Measurements from ENCODE around the gene MDM1. TPM values are rescaled to one million over a fixed set of nuclear protein-coding genes. Genes with fewer than 3 reads are reported as not detected.

The MDM1 gene
- total and polyA plus RNA-seq, 8 donors: 9.3 to 47.5 (median 41.5) TPM

DNA sequence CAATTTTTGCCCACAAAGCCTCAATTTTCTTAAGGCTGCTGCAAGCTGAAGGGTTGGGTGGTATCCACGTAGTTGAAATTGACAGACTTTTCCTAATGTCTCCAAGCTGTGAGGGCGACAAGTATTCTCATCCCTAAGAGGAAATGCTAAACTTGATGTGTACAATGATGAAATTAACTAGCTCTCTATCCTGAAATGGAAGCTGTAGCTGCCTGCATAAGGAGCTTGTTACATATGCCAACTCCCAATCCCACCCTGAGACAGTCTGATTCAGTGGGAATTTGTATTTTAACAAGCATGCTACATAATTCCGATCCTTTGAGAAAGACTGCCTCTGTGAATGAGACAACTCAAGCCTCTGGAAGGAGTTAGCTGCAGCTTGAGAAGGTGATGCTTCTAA is 45.7 kb upstream of the MDM1 start:
- no peak for TF ChIP-seq CTCF (IDR thresholded peaks at IDR 0.05)
- no peaks in the 10 kb centered on the region for H3K9me3 ChIP-seq
- ATAC-seq (no peak), DNase-seq (no peak)
- H3K27me3 ChIP-seq: no peaks in the 10 kb centered on the region
- no peak overlapping the region for H3K4me3 ChIP-seq
- H3K36me3 ChIP-seq: no peaks in the 10 kb centered on the region
- intact Hi-C loops (cut with DNase I): no loop called here
- H3K4me1 ChIP-seq: peaks cover 4 to 54% of the 10 kb centered on the region in 2 donors
- peak overlapping the region in 1 of 2 donors; percentile 58 for H3K27ac ChIP-seq

DNA sequence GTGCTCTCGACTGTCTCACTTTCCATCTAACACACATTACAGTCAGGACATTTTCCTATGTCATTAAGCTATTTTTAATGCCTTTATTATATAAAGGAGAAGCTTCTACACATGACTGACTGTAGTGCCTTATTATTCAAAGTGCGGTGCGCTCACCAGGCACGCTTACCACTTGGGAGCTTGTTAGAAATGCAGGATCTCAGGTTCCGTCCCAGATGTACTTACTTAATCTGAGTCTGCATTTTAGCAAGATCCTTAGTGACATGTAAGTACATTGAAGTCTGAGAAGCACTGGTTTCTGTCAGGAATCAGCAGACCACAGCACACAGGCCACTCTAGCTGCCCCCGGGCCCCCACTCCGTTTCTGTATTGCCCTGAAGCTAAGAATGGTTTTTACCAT is 44.7 kb upstream of the MDM1 start:
- H3K4me1 ChIP-seq: peaks cover 4 to 61% of the 10 kb centered on the region in 2 donors
- no peak overlapping the region for H3K27ac ChIP-seq
- DNase-seq (no peak), ATAC-seq (no peak)
- no peaks in the 10 kb centered on the region for H3K9me3 ChIP-seq
- no peak for TF ChIP-seq CTCF (IDR thresholded peaks at IDR 0.05)
- intact Hi-C loops (cut with DNase I): no loop called here
- H3K4me3 ChIP-seq: no peak overlapping the region
- H3K27me3 ChIP-seq: no peaks in the 10 kb centered on the region
- H3K36me3 ChIP-seq: no peaks in the 10 kb centered on the region

DNA sequence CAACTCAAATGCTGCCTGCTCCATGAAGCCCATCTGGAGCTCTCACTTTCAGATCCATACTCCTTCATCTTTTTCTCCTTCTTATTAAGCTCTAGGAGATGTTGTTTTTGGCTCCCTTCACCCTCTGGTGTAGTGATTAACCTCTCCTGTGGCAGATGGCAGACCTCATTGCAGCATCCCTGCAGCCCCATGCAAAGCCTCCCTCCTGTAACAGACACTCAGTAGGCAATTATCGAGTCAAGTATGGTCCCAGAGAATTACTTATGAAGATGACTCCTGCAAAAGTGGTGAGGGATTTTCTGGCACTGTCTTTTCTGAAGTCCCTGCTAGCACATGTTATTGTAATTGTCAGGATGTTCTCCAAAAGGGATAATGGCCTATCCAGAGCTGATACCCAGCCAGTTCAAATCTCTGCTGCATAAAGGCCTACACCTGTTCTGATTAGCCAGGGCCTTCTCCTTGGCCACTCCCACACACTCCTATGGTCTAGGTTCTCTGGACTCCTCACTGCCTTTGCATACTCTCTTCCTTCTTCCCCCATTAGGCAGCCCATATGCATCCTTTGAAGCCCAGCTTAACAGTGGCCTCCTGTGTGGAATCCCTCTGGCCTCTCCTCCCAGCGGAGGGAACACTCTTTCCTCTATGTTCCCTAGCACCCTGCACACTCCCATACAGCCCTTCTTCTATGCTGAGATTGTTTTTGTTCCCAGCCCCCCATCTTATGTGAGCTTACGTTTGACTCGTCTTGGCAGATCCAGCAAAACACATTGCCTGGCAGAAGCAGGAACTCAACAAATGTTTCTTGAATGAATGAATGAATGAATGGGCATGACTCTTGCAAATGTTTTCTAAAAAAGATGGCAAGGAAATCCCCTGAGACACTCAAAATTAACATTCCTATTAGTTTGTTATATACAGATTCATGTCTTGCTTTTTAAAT is 43.9 kb upstream of the MDM1 start:
- no peaks in the 10 kb centered on the region for H3K9me3 ChIP-seq
- H3K36me3 ChIP-seq: no peaks in the 10 kb centered on the region
- no peak overlapping the region for H3K27ac ChIP-seq
- no peak overlapping the region for H3K4me3 ChIP-seq
- DNase-seq: no peak
- no peak for TF ChIP-seq CTCF (IDR thresholded peaks at IDR 0.05)
- no peaks in the 10 kb centered on the region for H3K27me3 ChIP-seq
- intact Hi-C loops (cut with DNase I): no loop called here
- peaks cover 4 to 64% of the 10 kb centered on the region in 2 donors for H3K4me1 ChIP-seq
- no peak for ATAC-seq

DNA sequence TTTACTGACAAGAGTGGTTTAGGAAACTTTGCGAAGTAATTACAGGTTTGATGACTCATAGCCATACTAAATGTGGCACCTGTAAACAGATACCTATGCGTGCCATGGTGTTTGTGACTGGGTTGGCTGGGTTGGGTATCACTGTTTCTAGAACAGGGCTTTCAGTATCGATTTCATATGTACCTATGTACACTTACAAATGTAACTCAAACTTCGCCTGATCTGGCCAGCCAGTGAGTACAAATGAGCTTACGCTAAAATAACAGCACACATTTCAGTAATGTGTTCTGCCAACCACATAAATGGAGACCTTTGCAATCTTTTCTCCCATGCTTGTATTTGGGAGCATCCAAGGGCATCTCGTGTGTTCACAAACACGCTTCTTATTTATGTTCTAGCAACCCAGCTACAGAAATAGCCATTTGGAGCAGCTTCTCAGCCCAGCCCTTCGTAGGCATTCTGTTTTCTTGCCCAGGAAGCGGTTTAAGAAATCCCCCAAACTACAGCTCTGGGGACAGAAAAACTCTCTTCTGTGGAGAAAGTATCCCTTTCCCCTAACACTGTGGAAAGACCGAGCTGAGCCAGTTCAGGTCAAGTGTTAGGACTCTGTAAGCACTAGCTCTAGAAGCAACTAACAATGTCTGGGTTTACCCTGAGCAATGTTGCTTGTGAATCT is 42.3 kb upstream of the MDM1 start:
- H3K4me1 ChIP-seq: peaks cover 0 to 58% of the 10 kb centered on the region in 2 donors
- H3K27me3 ChIP-seq: no peaks in the 10 kb centered on the region
- H3K27ac ChIP-seq: peak overlapping the region in 1 of 2 donors; percentile 13
- no peaks in the 10 kb centered on the region for H3K36me3 ChIP-seq
- H3K9me3 ChIP-seq: no peaks in the 10 kb centered on the region
- H3K4me3 ChIP-seq: no peak overlapping the region
- TF ChIP-seq CTCF (IDR thresholded peaks at IDR 0.05): no peak
- ATAC-seq: no peak
- DNase-seq: no peak
- intact Hi-C loops (cut with DNase I): loop anchor here in 1 of 2 donors (5.0 kb wide), 1 partner anchor 38 kb away; no protein-coding TSS in a partner anchor

GRCh38 chr12:68370667-68371066 is 38.5 kb upstream of the MDM1 start:
- intact Hi-C loops (cut with DNase I): loop anchor here in 1 of 2 donors (5.0 kb wide), 1 partner anchor 42 kb away; no protein-coding TSS in a partner anchor
- no peak for TF ChIP-seq CTCF (IDR thresholded peaks at IDR 0.05)
- Histone ChIP-seq H3K4me1 (peaks cover 2 to 69% of the 10 kb centered on the region in 2 donors), H3K27me3 (no peaks in the 10 kb centered on the region), H3K36me3 (no peaks in the 10 kb centered on the region), H3K4me3 (no peak overlapping the region), H3K27ac (no peak overlapping the region), H3K9me3 (no peaks in the 10 kb centered on the region)
- ATAC-seq (no peak), DNase-seq (no peak)
